GM12801 (cell line): ENCODE data around the gene GATAD2A.

Experiments used
- TF ChIP-seq, protein P1 (sequence below): IDR thresholded peaks from one replicate; pipeline ENCODE4 v1.5.1; 2011; ENCODE audit warnings: control low read depth; ENCODE audit not compliant: insufficient read length; ENCODE audit errors: extremely low read depth

GATAD2A gene

DNA sequence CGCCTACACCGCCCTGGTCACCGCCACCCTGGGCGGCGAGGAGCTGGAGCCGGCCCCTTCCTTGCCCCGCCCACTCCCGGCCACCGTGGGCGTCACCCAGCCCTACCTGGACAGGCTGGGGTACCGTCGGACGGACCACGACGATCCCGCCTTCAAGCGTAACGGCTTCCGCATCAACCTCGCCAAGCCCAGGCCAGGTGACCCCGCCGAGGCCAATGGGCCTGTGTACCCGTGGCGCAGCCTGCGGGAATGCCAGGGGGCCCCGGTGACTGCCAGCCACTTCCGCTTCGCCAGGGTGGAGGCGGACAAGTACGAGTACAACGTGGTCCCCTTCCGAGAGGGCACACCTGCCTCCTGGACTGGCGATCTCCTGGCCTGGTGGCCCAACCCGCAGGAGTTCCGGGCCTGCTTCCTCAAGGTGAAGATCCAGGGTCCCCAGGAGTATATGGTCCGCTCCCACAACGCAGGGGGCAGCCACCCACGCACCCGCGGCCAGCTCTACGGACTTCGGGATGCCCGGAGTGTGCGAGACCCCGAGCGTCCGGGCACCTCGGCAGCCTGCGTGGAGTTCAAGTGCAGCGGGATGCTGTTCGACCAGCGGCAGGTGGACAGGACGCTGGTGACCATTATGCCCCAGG, 139.6 kb downstream of the GATAD2A start:
- TF ChIP-seq, protein P1, sequence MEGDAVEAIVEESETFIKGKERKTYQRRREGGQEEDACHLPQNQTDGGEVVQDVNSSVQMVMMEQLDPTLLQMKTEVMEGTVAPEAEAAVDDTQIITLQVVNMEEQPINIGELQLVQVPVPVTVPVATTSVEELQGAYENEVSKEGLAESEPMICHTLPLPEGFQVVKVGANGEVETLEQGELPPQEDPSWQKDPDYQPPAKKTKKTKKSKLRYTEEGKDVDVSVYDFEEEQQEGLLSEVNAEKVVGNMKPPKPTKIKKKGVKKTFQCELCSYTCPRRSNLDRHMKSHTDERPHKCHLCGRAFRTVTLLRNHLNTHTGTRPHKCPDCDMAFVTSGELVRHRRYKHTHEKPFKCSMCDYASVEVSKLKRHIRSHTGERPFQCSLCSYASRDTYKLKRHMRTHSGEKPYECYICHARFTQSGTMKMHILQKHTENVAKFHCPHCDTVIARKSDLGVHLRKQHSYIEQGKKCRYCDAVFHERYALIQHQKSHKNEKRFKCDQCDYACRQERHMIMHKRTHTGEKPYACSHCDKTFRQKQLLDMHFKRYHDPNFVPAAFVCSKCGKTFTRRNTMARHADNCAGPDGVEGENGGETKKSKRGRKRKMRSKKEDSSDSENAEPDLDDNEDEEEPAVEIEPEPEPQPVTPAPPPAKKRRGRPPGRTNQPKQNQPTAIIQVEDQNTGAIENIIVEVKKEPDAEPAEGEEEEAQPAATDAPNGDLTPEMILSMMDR: no peak

DNA sequence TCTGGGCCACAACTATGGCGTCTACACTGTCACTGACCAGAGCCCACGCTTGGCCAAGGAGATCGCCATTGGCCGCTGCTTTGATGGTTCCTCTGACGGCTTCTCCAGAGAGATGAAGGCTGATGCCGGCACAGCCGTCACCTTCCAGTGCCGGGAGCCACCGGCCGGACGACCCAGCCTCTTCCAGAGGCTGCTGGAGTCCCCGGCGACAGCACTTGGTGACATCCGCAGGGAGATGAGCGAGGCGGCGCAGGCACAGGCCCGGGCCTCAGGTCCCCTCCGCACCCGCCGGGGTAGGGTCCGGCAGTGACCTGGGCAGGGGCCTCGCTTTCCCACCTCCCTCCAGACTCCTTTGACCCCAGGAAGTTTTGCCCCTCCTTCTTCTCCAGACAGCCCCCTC, 140.2 kb downstream of the GATAD2A start:
- TF ChIP-seq, protein P1: no peak

DNA sequence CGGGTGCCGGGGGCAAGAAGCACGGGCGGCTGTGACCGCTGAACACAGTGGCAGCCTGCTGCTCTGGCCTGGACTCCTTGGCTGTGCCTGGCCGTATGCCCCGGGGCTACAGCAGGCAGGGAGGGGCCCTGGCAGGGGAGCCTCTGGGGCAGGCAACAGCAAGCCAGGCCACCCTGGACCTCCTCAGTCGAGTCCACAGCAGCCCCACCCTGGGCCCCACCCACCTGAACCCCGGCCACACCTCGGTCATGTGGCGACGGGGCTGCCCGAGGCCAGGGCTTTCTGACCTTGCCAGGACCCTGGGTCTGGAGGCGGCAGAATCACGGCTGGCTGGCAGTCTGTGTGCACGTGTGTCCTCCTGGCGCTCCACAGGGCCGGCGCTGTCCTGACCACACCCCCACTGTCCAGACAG, 141.3 kb downstream of the GATAD2A start:
- TF ChIP-seq, protein P1: no peak

DNA sequence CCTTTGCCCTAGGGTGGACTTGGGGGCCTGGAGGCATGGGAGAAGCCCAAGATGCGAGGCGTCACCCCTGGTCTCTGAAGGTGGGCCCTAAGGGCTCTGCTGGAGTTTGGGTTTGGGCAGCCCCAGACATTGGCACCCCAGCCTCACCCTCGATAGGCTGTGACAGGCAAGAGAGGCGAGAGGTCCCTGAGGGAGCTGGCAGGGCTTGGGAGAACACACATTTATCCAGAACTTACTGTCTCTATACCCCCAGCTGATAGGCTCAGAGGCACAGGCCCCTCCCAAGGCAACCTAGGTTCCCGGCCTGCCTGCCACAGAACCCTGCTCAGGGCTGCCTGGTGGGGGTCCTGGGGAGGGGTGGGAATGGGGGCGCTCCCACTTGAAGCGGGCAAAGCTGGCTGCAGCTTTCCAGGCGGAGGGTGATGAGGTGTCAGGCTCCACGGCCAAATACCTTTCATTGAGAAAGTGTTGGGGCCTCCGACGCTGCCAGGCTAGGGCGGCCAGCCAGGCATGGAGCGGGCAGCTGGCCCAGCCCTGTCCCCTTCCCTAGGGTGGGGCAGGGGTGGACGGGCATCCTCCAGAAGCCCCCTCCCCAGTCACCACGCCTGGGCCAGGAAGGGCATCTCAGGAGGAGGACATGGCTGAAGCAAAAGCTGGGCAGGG, 142.3 kb downstream of the GATAD2A start:
- TF ChIP-seq, protein P1: no peak

DNA sequence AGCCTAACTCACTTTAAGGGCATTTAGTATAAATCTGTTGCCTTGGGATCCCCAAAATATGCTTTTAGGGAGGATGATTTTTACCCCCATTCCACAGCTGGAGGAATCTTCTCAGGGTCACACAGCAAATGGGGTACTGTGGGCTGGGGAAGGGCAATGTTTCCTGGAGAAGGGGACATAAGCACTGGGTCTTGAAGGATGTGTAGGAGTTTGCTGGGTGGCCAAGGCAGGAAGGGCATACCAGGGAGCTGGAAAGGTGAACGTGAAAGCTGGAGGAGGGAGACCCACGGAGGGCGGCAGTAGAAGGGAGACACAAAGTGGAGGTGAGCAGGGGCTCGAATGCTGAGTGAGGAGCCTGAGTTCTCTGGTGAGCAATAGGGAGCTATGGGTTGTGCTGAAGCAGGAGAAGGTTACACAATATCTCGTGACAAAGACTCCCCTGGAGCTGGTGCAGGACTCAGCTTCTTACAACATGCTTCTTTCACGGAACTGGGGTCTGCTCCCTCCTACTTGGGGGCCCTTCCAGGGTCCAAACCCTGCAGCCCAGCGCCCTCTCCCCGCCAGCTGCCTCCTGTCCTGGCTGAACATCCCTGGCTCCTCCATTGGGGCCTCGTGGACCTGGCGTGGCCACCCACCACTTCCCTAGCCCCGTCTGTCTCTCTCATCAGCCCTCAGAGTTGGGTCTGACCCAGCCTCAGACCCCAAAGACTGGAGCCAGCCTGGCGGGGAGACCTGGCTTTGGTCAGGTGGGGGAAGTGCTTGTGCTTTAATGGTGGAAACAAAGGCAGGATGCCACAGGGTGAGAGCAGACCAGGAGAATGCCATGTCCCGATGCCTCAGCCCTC, 143.7 kb downstream of the GATAD2A start:
- TF ChIP-seq, protein P1: no peak

DNA sequence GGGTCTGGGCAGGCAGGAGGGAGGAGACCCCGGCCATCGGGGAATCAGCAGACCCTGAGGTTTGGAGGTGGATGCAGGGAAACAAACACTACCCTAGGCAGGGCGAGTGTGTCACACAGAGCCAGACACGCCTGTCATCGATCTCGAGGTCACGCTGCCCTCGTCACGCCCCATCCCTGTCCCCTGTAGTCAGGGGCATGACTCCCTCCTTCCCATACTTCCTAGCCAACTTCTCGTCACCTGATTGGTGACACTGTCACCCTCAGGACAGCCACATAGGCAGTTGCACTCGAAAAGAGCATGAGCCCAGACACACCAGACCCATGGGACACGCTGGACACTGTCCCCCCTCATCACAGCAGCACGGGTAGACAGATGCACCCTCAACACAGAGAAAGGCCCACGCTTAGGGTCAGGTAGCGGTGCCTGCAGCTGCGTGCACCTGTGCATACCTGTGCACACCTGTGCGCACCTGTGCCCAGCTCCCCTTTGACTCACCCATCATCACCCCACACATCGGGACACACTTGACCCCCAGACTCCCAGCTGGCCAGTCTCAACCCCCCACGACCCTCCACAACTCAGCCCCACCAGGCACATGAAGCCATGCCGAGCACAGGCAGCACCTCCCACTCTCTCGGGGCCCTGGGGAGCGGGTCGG, 144.5 kb downstream of the GATAD2A start:
- TF ChIP-seq, protein P1: no peak

DNA sequence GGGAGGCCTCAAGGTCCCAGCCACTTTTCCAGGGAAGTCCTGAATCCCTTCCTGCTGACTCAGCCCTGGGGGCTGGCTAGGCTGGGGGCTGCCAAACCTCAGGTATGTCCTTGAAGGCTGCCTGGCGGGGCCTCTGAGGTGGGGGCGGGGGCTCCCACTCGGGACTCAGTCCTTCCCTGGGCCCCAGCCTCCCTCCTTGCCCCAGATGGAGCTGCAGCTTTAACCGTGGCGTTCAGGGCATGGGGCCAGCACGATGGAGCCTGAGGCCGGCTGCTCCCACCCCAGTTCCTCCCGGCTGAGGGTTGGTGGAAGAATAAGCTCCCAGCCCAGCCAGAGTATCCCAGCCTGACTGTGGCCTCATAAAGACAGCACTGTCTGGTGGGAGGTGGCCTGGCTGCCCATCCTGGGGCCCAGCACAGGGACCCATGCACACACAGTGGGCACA, 145.0 kb downstream of the GATAD2A start:
- TF ChIP-seq, protein P1: no peak
